Measurements from ENCODE around the gene MTR.

- TF ChIP-seq TAF1 (IDR thresholded peaks at IDR 0.05; ENCODE audit: low read depth, low read length): no peak
- no peak for TF ChIP-seq POLR2A (IDR thresholded peaks at IDR 0.05; ENCODE audit: low read depth, low read length)
- TF ChIP-seq POLR2AphosphoS5 (IDR thresholded peaks at IDR 0.05; ENCODE audit: low read depth, low read length): no peak
- no peak for TF ChIP-seq PAX5 (IDR thresholded peaks at IDR 0.05; ENCODE audit: insufficient read depth, low read length, severe bottlenecking)
These were observed 112.1 kb downstream of the MTR start for GRCh38 chr1:236907205-236907604.

All from GM12891 (cell line).